Smooth muscle cell (in vitro differentiated cells): ENCODE results near the gene COG5. TPM values are rescaled to one million over a fixed set of nuclear protein-coding genes. Genes with fewer than 3 reads are reported as not detected.

Experiments used
- DNase-seq: peaks from one replicate; lab custom pipeline; 2025; ENCODE audit not compliant: unreplicated experiment; lab: John Stamatoyannopoulos, UW
- H2AFZ ChIP-seq: fragments of 200-600 bp; sonication (generic); 2 replicates; pipeline ENCODE4 v1.6.0; 2016; ENCODE audit warnings: antibody characterized with exemption, low read depth, mild to moderate bottlenecking
- H3F3A ChIP-seq: fragments of 200-600 bp; sonication (generic); 2 replicates; pipeline ENCODE4 v1.6.0; 2017; ENCODE audit warnings: antibody characterized with exemption, low read depth
- H3K27ac ChIP-seq: fragments of 200-600 bp; sonication (generic); 2 replicates; pipeline ENCODE4 v1.5.1; 2016; ENCODE audit warnings: low read depth, mild to moderate bottlenecking
- H3K27me3 ChIP-seq: fragments of 200-600 bp; sonication (generic); 2 replicates; pipeline ENCODE4 v1.6.1; 2016; ENCODE audit warnings: low read depth, mild to moderate bottlenecking
- H3K36me3 ChIP-seq: fragments of 200-600 bp; sonication (generic); 2 replicates; pipeline ENCODE4 v1.5.1; 2016; ENCODE audit warnings: low read depth
- H3K4me1 ChIP-seq: fragments of 200-600 bp; sonication (generic); 2 replicates; pipeline ENCODE4 v1.5.1; 2016; ENCODE audit warnings: low read depth
- H3K4me2 ChIP-seq: fragments of 200-600 bp; sonication (generic); 2 replicates; pipeline ENCODE4 v1.6.0; 2016; ENCODE audit warnings: mild to moderate bottlenecking
- H3K4me3 ChIP-seq: fragments of 200-600 bp; sonication (generic); 2 replicates; pipeline ENCODE4 v1.5.1; 2016; ENCODE audit warnings: mild to moderate bottlenecking
- H3K79me2 ChIP-seq: fragments of 200-600 bp; sonication (generic); 2 replicates; pipeline ENCODE4 v1.6.0; 2016; ENCODE audit warnings: low read depth, mild to moderate bottlenecking
- H3K9ac ChIP-seq: fragments of 200-600 bp; sonication (generic); 2 replicates; pipeline ENCODE4 v1.6.0; 2016; ENCODE audit warnings: low read depth
- H3K9me3 ChIP-seq: fragments of 200-600 bp; sonication (generic); replicated peaks from 2 replicates; pipeline ENCODE4 v1.5.1; 2016; ENCODE audit warnings: low read depth
- H4K20me1 ChIP-seq: fragments of 200-600 bp; sonication (generic); 2 replicates; pipeline ENCODE4 v1.6.0; 2016; ENCODE audit warnings: low read depth
- WGBS: methylation state at CpG from one replicate; pipeline ENCODE4 v1.1.7; 2016; ENCODE audit warnings: low lambda C conversion rate; 5-methylcytosine and 5-hydroxymethylcytosine counted together
- polyA plus RNA-seq: library from polyadenylated mRNA; unstranded; fragments of >200 nt; fragmentation: Nextera tagmentation; extraction: Ambion mirVana; gene quantifications from 2 replicates; pipeline ENCODE4 v1.2.1, GENCODE V29; 2016
- total RNA-seq: library from RNA; depleted of rRNA; stranded (reverse); fragments of >200 nt; gene quantifications from 2 replicates; pipeline ENCODE4 v1.2.3, GENCODE V29; 2014
- TF ChIP-seq, protein P1 (sequence below): fragments of 200-600 bp; sonication (generic); IDR thresholded peaks from 2 replicates; pipeline ENCODE4 v1.5.1; 2017; ENCODE audit warnings: borderline replicate concordance, mild to moderate bottlenecking, antibody characterized with exemption; ENCODE audit not compliant: insufficient read depth, poor library complexity, severe bottlenecking

The COG5 gene
- total and polyA plus RNA-seq, 2 experiments from 2014 or later, result 24.3 to 44.3 TPM

DNA sequence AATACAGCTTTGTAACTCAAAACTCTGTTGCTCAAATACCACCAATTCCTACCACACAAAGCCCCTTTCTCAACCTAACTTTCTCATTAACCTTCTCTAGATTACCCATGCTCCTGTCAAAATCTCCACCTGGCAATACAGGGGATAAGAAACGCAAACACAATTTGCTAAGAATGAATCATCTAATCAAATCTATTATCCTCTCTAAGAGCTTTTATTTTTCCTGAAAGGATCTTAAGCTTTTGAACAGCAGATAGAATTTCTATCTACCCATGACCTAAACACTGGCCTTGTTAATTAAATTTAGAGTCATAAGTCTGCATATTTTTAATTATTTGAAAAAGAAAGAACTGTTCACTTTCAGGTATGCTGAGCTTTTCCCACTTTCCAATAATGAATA, 296.6 kb downstream of the COG5 start:
- no peaks in the 10 kb centered on the region for H3K4me1 ChIP-seq
- no peak for DNase-seq
- no peaks in the 10 kb centered on the region for H3F3A ChIP-seq
- TF ChIP-seq, protein P1, sequence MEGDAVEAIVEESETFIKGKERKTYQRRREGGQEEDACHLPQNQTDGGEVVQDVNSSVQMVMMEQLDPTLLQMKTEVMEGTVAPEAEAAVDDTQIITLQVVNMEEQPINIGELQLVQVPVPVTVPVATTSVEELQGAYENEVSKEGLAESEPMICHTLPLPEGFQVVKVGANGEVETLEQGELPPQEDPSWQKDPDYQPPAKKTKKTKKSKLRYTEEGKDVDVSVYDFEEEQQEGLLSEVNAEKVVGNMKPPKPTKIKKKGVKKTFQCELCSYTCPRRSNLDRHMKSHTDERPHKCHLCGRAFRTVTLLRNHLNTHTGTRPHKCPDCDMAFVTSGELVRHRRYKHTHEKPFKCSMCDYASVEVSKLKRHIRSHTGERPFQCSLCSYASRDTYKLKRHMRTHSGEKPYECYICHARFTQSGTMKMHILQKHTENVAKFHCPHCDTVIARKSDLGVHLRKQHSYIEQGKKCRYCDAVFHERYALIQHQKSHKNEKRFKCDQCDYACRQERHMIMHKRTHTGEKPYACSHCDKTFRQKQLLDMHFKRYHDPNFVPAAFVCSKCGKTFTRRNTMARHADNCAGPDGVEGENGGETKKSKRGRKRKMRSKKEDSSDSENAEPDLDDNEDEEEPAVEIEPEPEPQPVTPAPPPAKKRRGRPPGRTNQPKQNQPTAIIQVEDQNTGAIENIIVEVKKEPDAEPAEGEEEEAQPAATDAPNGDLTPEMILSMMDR, result no peak
- H3K4me3 ChIP-seq, result no peak overlapping the region
- H3K4me2 ChIP-seq, result no peak overlapping the region
- no peaks in the 10 kb centered on the region for H3K9me3 ChIP-seq
- no peaks in the 10 kb centered on the region for H3K36me3 ChIP-seq
- 89% methylated on average over 1 of the region's 1 CpG for WGBS
- H3K27me3 ChIP-seq, result no peaks in the 10 kb centered on the region
- H4K20me1 ChIP-seq, result no peaks in the 10 kb centered on the region
- no peak overlapping the region for H3K27ac ChIP-seq
- no peak overlapping the region for H3K9ac ChIP-seq
- H3K79me2 ChIP-seq, result no peaks in the 10 kb centered on the region
- no peak overlapping the region for H2AFZ ChIP-seq

DNA sequence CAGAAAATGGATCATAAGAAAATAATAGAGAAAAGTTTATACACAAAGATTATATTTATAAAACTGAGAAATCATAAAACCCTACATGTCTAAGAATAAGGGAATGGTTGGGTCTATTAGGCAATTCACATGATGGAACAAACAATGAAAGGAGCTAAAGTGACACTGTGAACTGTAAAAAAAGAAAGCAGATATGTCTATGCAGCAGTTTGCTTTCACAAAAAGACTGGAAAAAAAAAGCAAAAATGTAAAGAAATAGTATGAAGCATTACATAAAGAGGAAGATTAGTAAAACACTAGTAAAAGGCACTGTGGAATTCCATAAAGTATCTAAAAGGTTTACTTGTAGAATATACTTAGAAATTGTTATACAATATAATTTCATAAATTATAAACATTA, 299.0 kb downstream of the COG5 start:
- H3K9me3 ChIP-seq, result no peaks in the 10 kb centered on the region
- no peaks in the 10 kb centered on the region for H3K79me2 ChIP-seq
- H3K4me2 ChIP-seq, result no peak overlapping the region
- TF ChIP-seq, protein P1, result no peak
- no peak for DNase-seq
- no peaks in the 10 kb centered on the region for H3F3A ChIP-seq
- no peak overlapping the region for H3K4me3 ChIP-seq
- no peak overlapping the region for H2AFZ ChIP-seq
- no peaks in the 10 kb centered on the region for H3K4me1 ChIP-seq
- H3K27me3 ChIP-seq, result no peaks in the 10 kb centered on the region
- H3K36me3 ChIP-seq, result no peaks in the 10 kb centered on the region
- no peak overlapping the region for H3K9ac ChIP-seq
- H3K27ac ChIP-seq, result no peak overlapping the region
- H4K20me1 ChIP-seq, result no peaks in the 10 kb centered on the region

DNA sequence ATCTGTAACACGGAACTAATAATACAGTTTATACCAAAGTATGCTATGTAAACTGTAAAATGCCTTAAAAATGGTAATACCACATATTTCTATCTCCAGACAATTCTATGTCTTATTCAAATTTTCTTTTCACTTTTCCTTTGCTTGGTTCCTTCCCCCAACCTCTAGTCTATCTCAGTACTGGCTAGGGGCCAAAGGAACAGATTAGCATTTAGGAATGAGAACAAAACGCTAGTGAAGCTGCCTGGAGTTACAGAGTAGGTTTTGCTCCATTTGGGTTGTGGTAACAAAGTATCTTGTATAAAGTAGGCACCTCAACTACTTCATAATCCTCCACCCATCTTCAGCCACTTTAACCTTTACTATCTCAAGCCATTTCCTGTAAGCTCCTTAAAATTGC, 300.9 kb downstream of the COG5 start:
- Histone ChIP-seq H3K4me2 (no peak overlapping the region), H3K79me2 (no peaks in the 10 kb centered on the region), H3K9me3 (no peaks in the 10 kb centered on the region), H3K4me3 (no peak overlapping the region), H3K27me3 (no peaks in the 10 kb centered on the region), H4K20me1 (no peaks in the 10 kb centered on the region), H3K9ac (no peak overlapping the region), H3K36me3 (no peaks in the 10 kb centered on the region), H2AFZ (no peak overlapping the region), H3K27ac (no peak overlapping the region), H3F3A (no peaks in the 10 kb centered on the region), H3K4me1 (no peaks in the 10 kb centered on the region)
- TF ChIP-seq, protein P1, result no peak
- WGBS, result 88% methylated on average over 2 of the region's 2 CpGs
- DNase-seq, result no peak

DNA sequence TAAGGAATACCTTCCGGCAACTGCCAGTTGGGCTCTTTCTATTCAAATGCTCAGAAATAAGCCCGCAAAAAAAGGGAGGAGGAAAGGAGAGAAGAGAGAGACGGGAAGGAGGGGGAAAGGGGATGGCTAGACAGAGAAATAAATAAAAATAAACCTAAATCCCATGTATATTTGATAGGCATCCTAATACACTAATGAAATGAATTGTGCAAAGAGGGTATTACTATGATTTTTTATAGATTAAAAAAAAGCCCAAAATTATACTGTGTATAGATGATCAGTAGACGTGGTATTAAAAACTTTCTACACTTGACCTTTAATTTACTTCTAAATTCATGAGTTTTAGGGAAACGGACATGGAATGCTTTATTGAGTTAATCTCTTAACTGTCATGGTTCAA, 305.0 kb downstream of the COG5 start:
- no peaks in the 10 kb centered on the region for H3K4me1 ChIP-seq
- no peaks in the 10 kb centered on the region for H4K20me1 ChIP-seq
- no peak overlapping the region for H3K4me2 ChIP-seq
- no peaks in the 10 kb centered on the region for H3K27me3 ChIP-seq
- H3K4me3 ChIP-seq, result no peak overlapping the region
- no peaks in the 10 kb centered on the region for H3K79me2 ChIP-seq
- no peaks in the 10 kb centered on the region for H3K9me3 ChIP-seq
- TF ChIP-seq, protein P1, result no peak
- H3K9ac ChIP-seq, result no peak overlapping the region
- no peak overlapping the region for H2AFZ ChIP-seq
- no peaks in the 10 kb centered on the region for H3F3A ChIP-seq
- H3K27ac ChIP-seq, result no peak overlapping the region
- 91% methylated on average over 5 of the region's 5 CpGs for WGBS
- no peak for DNase-seq
- H3K36me3 ChIP-seq, result no peaks in the 10 kb centered on the region
